NCI-H146 treated with DMSO at 0.1 percent for 48 hours (cell line): Measurements from ENCODE around the gene OBP2A.

Source experiments
- DNase-seq: peaks from one replicate; lab custom pipeline; 2025; ENCODE audit not compliant: unreplicated experiment; lab: John Stamatoyannopoulos, UW

Gene OBP2A

DNA sequence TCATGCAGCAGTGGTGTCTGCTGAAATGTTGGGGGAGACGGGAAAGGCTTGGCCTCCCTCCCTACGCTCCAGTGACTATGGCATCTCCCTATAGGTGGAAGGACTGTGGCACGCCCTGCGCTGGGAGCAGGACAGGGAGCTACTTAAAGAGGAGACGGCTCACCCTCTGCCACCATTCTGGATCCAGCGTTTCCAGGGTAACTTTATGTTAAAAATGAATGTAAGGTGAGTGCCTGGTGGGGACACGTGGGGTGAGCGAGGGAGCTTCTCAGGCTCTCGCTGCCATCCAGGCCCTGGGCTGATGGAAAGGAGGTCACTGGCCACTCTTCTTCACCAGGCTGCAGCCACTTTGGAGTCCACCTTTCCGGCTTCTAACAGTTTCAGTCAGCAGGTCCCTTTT, 31.3 kb downstream of the OBP2A start:
- no peak for DNase-seq

DNA sequence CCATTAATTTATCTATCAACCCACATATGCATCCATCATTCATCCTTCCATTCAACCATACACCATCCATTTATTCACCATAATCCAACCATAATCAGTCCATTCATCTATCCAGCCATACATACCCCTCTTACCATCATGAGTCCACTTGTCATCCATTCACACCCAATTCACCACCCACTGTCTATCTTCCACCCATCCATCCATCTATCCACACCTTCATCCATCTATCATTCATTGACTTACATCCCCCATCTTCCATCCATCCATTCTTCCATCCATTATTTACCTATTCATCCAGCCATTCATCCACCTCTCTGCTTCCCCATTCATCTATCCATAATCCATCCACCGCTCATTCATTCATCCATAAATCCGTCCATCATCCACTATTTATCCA, 33.4 kb downstream of the OBP2A start:
- DNase-seq = no peak

DNA sequence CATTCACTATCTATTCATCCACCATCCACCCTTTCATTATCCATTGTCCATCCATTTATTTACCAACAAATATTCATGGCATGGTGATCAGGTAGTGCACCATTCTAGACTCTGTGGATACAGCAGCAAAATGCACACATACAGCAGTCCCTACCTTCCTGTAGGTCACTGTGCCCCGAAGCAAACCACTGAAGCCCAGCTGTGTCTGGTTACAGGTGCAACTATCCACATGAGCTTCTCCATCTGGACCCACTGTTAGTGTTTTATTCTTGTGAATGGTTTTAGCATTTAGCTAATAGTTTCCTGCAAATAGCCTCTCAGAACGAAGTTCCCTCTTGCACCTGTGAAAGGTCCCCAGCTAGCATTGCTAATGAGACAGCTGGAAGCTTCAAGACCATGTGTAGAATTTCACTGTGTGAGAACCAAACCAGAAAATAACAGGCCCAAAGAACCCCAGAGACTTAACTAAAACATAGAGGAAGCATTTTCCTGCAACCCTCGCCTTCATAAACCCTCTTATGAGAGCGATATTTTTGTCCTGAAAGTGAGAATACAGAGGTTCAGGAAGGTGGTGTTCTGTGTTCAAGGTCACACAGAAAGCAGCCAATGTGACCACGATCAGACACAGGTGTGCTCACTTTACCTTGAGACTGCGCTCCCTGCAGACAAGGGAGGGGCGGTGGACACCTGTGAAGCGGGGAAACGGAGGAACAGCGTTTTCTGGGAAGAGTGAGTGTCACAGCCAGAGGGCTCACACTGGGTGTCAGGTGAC, 34.1 kb downstream of the OBP2A start:
- DNase-seq = no peak

DNA sequence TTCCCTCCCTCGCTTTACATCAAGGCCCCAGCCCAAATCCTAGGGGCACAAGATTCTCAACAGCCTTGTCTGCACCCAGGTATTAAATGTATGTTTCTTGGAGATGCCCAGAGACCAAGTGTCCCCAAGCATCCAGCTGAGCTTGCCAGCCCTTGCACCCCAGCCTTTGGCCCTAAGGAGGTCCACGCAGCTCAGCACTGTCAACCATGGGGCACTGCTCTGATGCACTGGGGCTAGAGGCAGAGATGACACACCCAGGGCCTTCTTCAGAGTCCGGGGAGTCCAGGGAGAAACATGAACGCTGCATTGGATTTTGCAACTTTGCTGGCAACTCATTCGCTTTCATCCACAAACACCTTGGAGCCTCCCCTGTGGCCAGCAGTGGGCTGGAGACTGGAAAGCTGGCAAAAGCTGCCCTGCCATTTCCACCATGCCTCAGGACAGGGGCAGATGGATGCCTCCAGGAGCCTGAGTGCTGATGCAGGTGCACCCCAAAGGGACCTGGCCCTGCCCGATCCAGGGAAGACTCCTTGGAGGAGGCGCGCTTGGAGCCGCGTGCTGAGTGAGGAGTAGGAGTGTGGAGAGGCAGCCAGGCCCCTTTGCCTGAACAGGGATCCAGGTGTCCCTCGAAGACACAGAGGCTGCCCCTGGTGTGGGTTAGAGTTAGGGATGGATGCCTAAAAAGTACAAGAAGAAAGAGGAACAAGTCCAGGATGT, 34.9 kb downstream of the OBP2A start:
- no peak for DNase-seq

DNA sequence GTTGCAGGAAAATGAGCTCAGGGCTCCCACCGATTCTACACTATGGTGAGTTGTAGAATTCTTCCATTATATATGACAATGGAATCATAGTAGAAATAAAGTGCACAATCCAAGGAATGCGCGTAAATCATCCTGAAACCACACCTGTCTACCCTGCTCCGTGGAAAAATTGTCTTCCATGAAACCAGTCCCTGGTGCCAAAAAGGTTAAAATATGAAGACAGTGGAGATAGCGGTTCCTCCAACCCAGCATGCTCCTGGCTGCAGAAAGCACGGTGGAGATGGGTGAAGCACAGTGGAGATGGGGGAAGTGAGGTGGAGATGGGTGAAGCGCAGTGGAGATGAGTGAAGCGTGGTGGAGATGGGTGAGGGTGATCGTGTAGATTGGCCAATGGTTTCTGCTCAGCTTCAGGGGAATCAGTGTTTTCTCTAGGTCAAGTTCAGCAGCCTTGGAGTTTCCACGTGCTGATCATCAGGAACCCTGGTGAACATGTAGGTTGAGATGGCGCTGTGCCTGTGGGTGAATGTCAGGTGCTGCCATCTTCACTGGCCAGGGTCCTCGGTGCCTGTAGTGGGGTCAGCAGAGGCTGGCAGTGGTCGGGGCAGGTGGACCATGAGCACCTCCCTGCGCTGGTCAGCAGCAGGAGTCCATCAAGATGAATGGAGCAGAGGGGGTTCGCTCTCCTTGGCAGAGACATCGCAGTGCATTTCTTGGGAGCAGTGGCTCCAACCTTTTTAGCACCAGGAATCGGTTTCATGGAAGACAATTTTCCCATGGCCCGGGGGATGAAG, 35.9 kb downstream of the OBP2A start:
- no peak for DNase-seq

DNA sequence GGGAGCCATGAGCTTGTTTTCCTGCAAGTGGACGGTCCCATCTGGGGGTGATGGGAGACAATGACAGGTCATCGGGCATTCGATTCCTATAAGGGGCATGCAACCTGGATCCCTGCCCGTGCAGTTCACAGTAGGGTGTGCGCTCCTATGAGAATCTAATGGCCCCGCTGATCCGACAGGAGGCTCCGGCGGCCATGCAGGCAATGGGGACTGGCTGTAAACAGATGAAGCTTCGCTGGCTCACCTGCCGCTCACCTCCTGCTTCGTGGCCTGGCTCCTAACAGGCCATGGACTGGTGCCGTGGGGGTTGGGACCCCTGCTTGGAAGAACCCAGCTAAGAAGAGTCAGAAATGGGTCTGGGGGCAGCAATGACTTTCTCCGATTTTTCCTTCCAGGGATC, 36.6 kb downstream of the OBP2A start:
- DNase-seq = no peak

DNA sequence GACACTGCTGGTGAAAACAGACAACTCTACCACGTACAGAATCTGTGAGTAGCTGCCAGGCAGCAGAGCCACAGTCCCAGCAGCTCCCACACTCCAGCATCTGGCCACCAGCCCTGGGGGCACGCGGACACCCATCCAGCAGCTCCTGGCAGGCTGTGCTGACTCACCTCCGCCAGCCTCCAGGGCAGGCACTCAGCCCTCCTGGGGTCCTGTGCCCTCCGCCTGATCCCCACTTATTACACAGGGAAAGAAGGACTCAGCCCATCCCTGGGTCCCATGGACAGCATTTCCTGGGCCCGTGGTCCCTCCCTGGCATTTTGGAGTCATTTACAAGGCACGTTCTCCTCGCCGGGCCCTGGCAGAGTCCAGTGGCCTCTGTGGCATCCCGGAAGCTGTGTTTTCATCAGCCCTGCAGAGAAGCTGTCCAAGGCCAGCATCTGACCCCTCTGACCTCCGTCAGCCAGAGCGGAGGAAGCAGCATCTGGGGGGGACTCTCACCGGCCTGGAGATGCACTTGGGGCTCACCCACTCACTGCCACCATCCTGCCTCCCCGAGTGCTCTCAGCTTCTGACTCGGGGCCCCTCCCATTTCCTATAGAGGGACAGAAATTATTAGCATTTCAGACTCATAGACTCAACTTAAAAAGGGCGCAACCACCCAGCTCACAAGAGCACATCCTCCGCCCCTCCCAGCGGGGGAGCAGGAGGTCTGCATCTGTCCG, 37.2 kb downstream of the OBP2A start:
- DNase-seq = no peak

DNA sequence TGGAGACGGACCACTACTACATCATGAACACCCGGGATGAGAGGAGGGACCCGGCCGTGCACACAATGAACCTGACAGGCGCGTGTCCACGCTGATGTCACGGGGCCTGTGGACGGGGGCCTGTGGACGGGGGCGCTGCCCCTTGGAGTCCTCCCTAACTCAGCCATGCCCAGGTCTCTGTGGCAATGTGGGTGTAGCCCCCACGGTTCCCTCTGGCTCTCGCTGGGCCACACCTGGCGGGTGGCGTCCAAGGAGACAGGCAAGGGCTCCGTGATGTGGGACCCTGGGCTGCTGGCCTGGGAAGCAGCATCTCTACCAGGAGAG, 37.7 kb downstream of the OBP2A start:
- no peak for DNase-seq

DNA sequence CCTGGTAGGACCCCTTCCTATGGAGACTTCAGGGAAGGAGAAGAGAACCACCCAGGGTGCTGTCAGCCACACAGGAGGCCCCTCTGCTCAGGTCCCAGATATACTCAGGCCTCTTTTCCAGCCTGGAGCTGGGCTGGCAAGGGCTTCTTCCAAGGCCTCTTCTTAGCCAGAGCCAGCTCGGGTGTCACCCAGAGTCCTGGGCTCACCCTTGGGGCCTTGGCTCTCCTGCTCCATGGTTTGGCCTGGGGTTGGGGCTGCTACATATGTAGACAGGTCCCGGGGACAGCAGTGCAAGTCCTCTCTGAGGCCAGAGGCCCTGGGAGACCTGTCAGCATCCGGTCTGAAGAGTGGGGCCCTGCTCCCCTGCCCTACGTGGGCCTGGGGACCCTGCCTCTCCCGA, 38.4 kb downstream of the OBP2A start:
- no peak for DNase-seq

DNA sequence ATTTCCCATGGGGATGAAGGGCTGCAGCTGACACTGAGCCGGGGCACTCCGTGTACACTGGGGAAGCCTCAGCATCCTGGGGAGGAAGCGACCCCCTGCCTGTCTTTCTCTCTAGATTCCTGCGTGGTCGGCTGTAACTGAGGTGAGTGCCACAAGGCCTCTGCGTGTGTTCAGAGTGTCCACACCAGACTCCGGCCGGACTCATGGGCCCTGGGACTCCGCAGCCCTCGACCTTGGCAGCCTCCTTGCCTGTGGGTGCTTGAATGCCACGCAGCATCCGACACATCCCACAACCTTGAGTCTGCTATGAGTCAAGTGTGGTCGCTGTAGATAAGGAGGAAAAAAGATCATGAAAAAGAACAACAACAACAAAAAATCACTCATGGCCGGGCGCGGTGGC, 39.0 kb downstream of the OBP2A start:
- no peak for DNase-seq

DNA sequence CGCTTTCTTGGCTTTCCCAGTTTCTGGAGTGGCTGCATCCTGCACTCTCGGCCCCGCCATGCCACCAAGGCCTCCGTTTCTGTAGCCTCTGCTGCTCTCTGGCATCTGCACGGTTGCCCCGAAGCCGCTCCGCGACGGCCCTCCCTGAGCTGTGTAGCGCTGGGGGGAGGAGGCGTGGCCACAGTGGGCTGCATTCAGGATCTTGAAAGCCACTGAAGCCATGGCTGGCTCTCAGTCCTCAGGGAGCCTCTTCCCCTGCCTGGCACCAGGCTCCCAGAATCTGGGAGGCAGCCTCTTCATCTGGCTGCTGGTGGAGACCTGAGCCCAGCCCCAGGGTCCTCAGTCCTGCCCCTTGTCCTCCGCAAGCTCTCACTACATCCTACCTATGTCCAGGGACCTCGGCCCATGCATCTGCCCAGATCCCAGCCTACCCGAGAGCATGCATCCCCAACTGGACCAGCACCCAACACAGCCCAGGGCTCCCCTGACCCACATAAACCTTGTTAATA, 40.7 kb downstream of the OBP2A start:
- no peak for DNase-seq

DNA sequence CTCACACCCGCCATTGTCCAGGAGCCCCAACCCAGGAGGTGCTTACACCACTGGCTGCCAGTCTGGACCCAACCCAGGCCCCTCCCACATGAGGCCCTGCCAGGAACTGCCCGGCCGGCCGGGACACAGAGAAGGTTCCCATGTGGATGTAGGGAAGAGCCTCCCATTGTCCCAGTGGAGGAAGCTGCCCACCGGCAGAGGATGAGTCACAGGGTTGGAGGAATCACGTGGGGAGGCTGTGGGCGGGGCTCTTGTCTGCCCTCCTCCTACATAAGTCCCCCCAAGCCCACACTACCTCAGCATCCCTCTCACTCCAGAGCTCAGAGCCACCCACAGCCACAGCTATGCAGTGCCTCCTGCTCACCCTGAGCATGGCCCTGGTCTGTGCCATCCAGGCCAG, 41.7 kb downstream of the OBP2A start:
- no peak for DNase-seq

DNA sequence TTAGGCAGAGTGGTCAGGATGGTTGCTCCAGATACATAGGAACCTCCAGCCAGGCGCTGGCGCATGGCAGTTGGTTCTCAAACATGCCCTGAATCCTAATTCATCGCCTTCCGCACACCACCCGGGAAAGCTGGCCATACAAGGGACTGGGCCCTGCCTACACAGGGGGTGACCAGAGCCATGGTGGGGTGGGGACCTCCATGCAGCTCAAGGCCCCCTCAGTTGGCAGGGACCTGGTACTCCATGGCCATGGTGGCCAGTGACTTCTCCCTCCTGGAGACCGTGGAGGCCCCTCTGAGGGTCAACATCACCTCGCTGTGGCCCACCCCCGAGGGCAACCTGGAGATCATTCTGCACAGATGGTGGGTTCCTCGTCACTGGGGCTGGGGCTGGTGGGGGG, 42.4 kb downstream of the OBP2A start:
- DNase-seq = no peak

DNA sequence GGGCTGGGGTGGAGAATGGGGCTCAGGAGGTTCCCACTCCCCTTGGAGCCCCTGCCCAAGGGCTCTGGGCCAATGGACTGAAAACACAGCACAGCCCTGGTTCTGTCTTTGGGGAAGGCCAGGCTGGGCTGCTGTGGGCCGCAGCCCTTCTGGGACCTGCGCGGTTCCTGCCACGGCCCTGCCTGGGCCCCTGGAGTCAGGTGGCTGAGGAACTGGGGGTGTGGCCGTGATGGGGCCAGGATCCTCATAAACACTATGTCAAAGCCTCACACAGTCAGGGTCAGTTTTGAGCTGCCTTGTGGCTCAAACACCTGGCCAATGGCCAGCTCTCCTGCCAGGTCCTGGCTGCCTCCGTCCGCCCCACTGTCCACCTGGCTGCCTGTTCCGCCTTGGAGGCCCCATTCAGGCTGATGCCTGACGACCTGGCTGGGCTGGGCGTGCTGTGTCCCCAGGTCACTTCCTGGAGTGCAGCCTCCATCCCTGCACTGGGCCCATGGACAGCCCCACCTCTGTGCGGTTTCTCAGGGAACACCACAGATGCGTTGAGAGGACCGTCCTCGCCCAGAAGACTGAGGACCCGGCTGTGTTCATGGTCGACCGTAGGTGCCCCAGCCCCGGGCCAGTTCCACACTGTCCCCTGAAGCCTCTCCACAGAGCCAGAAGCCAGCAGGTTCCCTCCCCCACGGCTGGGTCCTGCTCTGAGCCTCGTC, 43.1 kb downstream of the OBP2A start:
- DNase-seq = no peak

DNA sequence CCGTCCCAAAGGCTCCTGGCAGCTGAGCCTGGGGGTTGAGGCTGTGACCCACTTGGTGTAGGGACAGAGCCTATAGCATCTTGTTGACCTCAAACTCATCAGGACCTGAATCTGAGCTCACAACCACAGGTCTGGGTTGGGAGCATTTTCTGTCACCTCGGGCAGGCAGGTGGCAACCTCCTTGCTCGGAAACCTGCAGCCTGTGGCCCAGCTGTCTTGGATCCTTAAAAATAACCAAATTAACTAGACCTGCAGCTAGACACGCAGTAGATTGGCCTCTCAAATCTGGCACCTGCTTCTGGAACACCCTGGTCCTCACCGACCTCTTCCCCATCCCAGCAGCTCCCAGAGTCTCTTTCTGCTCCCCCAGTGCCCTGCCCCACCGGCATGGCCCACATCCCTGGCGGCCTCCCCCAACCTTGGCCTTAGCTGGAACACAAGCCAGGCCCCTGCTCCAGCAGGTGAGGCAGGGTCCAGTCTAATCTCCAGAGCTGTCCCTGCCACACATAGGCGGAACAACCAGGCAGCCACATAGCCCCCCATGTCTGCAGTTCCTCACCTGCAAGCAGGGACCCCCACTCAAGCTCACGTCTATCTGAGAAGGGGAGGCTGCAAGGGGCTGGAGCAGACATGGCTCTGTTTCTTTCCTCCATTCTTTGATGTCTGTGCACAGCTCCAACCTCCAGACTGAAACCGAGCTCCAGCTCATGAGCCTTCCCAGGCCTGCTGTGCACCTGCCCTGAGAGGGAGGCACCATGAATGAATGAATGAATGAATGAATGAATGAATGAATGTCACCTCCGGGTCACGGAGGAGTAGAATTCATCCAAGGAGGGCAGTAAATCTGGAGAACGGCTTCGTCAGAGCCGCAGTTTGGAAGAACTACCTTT, 43.9 kb downstream of the OBP2A start:
- no peak for DNase-seq

DNA sequence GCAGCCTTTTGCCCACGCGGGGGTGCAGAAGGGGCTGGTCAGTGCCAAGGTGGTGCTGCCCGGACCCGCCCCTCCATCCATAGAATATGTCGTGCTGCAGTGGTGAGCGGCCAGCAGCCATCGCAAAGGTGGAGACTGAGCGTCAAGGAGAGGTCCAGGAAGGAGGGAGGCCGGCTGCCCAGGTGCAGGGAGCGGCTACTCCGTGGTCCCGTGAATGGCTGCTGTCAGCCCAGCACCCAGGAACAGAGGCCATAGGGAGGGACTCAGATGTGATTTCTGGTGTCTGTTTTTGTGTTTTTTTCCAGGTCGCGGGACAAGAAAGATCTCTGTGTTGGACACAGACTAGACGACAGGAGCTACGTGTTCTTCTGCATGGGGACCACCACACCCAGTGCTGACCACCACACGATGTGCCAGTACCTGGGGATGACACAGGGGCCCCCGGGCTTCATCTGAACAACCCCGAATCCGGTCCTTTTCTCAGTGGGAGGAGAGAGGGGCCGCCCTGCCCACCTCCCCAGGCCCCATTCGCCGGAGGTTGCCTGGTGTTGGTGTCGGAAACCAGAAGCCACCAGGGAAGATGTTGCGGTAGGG, 44.7 kb downstream of the OBP2A start:
- DNase-seq = no peak

DNA sequence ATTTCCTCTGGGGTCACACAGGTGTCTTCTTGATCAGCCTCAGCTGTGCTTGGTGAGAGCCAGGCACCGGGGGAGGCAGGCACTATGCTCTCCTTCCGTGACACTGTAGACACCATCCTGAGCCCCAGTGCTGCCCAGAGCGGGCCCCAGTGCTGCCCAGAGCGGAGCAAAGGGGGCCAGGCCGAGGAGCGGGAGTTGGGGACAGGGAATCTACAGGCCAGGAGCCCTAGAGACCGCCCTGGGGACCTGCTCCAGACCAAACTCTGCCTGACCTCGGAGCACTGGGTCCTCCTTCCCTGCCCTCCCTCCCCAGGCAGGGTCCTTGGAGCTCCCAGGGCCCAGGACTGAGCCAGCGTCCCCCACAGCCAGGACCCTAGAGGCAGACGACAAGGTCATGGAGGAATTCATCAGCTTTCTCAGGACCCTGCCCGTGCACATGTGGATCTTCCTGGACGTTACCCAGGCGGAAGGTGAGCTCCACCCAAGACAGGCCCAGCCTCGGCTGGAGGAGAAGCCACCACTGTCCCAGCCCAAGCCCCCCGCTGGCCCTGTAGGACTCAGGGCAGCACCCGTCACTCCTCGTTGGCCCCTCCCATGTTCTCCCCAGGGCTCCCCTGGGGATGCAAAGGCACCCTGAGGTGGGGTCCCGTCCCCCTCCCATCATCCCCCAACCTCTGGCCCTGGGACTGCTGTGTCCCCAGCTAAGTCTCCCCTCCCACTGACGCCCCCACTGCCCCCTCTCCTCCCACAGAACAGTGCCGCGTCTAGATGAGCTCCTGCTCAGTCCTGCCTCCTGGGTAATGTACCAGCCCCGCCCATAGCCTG, 45.8 kb downstream of the OBP2A start:
- no peak for DNase-seq

DNA sequence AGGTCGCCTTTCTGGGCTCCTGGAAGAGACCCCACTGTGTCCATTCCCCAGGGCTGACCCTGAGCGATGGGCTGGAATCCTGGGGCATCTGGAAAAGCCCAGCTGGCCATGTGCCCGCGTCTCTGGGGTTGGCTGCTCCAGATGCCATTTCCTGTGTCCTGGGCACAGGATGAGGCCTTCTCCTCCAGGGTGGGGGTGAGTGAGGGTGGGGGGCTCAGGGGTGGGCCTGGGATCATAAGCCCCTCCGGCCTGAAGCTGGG, 46.3 kb downstream of the OBP2A start:
- no peak for DNase-seq

DNA sequence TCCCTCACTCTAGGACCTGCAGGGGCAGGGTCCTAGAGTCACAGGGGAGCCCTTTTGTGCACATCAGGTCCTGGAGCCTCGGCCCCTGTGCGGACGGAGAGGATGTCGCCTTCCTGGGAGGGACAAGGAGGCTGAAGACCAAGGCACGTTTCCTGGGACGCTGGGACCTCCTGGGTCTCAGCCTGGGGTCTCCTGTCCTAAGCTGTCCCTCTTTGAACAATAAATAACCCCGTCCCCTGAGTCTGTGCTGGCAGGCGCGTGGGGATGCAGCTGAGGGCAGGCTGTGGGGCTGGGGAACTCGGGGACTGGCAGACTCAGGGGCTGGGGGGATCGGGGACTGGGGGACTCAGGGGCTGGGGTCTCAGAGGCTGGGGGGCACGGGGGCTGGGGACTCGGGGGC, 46.7 kb downstream of the OBP2A start:
- no peak for DNase-seq
